Measurements from ENCODE around the gene TTC33.

The TTC33 gene

DNA sequence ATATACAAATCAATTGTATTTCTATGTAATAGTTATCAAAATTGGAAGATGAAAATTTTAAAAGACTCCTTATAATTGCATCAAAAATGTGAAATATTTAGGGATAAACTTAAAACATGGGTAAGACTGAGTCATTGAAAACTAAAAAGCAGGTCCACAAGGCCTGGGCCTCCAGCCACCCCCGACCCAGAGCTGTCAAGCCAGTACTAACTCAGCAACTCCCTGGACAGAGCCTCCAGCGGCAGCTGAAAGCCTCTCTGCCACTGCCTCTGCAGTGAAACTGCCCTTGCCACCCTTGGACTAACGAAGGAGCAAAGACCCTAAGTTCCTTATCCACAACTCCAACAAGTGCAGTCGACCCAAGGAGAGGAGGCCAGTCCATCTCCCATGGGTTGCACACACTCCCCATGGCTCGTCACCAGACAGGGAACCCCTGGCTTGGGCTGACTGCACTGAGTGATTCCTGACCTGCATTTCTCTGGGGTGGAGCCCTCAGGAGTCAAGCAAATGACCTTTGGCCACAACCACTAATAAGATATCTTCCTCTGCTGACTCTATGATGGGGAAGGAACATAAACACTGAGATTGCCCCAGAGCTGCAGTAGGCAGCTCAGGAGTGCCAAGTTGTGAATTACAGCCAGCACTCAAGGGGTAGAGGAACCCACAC is 55.5 kb downstream of the TTC33 start:
- Histone ChIP-seq H4K20me1 (ENCODE audit: insufficient read depth, low read length) (no peaks in the 10 kb centered on the region), H3K9ac (ENCODE audit: low read length) (no peak overlapping the region), H3K27me3 (ENCODE audit: low read depth, low read length) (no peaks in the 10 kb centered on the region), H3K4me2 (ENCODE audit: low read length) (no peak overlapping the region), H2AFZ (ENCODE audit: low read depth, low read length) (no peak overlapping the region), H3K4me1 (ENCODE audit: low read length) (no peaks in the 10 kb centered on the region), H3K27ac (ENCODE audit: low read length) (no peak overlapping the region), H3K36me3 (replicated peaks; ENCODE audit: low read depth, low read length) (peaks cover 6% of the 10 kb centered on the region), H3K4me3 (ENCODE audit: low read length) (no peak overlapping the region), H3K9me3 (ENCODE audit: insufficient read depth, low read length) (no peaks in the 10 kb centered on the region), H3K79me2 (ENCODE audit: low read length) (no peaks in the 10 kb centered on the region)
- TF ChIP-seq, protein P1, sequence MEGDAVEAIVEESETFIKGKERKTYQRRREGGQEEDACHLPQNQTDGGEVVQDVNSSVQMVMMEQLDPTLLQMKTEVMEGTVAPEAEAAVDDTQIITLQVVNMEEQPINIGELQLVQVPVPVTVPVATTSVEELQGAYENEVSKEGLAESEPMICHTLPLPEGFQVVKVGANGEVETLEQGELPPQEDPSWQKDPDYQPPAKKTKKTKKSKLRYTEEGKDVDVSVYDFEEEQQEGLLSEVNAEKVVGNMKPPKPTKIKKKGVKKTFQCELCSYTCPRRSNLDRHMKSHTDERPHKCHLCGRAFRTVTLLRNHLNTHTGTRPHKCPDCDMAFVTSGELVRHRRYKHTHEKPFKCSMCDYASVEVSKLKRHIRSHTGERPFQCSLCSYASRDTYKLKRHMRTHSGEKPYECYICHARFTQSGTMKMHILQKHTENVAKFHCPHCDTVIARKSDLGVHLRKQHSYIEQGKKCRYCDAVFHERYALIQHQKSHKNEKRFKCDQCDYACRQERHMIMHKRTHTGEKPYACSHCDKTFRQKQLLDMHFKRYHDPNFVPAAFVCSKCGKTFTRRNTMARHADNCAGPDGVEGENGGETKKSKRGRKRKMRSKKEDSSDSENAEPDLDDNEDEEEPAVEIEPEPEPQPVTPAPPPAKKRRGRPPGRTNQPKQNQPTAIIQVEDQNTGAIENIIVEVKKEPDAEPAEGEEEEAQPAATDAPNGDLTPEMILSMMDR (IDR thresholded peaks at IDR 0.05; ENCODE audit: low read depth, low read length): no peak
- no peak for TF ChIP-seq EZH2phosphoT487 (IDR thresholded peaks at IDR 0.05; ENCODE audit: low read depth)

DNA sequence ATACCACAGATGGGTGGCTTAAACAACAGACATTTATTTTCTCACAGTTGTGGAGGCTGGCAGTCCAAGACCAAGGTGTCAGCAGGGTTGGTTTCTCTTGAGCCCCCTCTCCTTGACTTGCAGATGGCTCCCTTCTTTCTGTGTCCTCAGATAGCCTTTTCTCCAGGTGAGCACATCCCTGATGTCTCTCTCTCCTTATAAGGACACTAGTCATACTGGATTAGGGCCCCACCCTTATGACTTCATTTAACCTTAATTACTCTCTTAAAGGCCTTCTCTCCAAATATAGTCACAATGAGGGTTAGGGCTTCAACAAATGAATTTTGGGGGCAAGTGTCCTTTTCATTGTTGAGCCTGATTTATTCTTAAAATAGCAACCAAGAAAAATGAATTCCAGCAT is 61.3 kb downstream of the TTC33 start:
- Histone ChIP-seq H4K20me1 (ENCODE audit: insufficient read depth, low read length) (peaks cover 50% of the 10 kb centered on the region), H3K79me2 (ENCODE audit: low read length) (peaks cover 53% of the 10 kb centered on the region)

DNA sequence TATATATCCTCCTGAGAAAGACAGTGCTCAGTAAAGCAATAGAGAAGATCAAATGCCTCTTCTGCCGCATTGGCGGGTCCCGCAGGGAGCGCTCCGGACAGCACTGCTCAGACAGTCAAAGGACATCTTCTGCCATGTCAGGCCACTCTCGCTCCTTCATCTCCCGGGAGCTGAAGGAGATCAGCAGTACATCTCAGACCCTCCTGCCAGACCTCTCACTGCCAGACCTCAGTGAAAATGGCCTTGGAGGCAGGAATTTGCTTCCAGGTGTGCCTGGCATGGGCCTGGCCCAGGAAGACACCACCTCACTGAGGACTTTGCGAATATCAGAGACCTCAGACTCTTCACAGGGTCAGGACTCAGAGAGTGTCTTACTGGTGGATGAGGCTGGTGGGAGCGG is 63.9 kb downstream of the TTC33 start:
- Histone ChIP-seq H3K4me2 (ENCODE audit: low read length) (no peak overlapping the region), H4K20me1 (ENCODE audit: insufficient read depth, low read length) (peaks cover 72% of the 10 kb centered on the region), H3K27ac (ENCODE audit: low read length) (no peak overlapping the region), H3K79me2 (ENCODE audit: low read length) (peaks cover 78% of the 10 kb centered on the region), H3K9ac (ENCODE audit: low read length) (no peak overlapping the region), H3K4me1 (ENCODE audit: low read length) (peaks cover 22% of the 10 kb centered on the region), H3K9me3 (ENCODE audit: insufficient read depth, low read length) (no peaks in the 10 kb centered on the region), H3K36me3 (replicated peaks; ENCODE audit: low read depth, low read length) (peaks cover 61% of the 10 kb centered on the region), H3K27me3 (ENCODE audit: low read depth, low read length) (no peaks in the 10 kb centered on the region), H2AFZ (ENCODE audit: low read depth, low read length) (no peak overlapping the region), H3K4me3 (ENCODE audit: low read length) (no peak overlapping the region)
- TF ChIP-seq EZH2phosphoT487 (IDR thresholded peaks at IDR 0.05; ENCODE audit: low read depth): no peak
- TF ChIP-seq, protein P1 (IDR thresholded peaks at IDR 0.05; ENCODE audit: low read depth, low read length): no peak

More for the DNA sequence above, 61.3 kb downstream of the TTC33 start:
- TF ChIP-seq, protein P1 (IDR thresholded peaks at IDR 0.05; ENCODE audit: low read depth, low read length): no peak
- TF ChIP-seq EZH2phosphoT487 (IDR thresholded peaks at IDR 0.05; ENCODE audit: low read depth): no peak
- Histone ChIP-seq H3K4me1 (ENCODE audit: low read length) (peaks cover 2% of the 10 kb centered on the region), H3K4me2 (ENCODE audit: low read length) (no peak overlapping the region), H3K27me3 (ENCODE audit: low read depth, low read length) (no peaks in the 10 kb centered on the region), H3K27ac (ENCODE audit: low read length) (no peak overlapping the region), H3K4me3 (ENCODE audit: low read length) (no peak overlapping the region), H3K9ac (ENCODE audit: low read length) (no peak overlapping the region), H3K36me3 (replicated peaks; ENCODE audit: low read depth, low read length) (peaks cover 45% of the 10 kb centered on the region), H2AFZ (ENCODE audit: low read depth, low read length) (no peak overlapping the region), H3K9me3 (ENCODE audit: insufficient read depth, low read length) (no peaks in the 10 kb centered on the region)

DNA sequence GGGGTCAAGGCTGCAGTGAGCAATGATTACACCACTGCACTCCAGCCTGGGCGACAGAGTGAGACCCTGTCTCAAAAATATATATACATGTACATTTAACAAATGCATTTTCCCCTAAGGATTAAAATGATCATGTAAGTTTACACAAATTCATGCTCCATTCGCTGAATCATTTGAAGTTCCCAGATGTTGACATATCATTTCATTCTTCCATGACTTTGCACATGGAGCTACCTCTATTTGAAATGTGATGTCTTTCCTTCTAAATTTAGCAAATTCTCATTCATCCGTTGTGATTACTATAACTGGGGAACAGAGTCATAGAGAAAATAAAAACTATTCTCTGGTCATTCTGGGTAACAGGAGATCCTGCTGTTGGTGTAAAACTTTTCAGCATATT is 65.5 kb downstream of the TTC33 start:
- Histone ChIP-seq H3K79me2 (ENCODE audit: low read length) (peaks cover 95% of the 10 kb centered on the region), H3K4me3 (ENCODE audit: low read length) (no peak overlapping the region), H3K9me3 (ENCODE audit: insufficient read depth, low read length) (no peaks in the 10 kb centered on the region), H3K4me2 (ENCODE audit: low read length) (no peak overlapping the region), H3K27me3 (ENCODE audit: low read depth, low read length) (no peaks in the 10 kb centered on the region), H4K20me1 (ENCODE audit: insufficient read depth, low read length) (peaks cover 89% of the 10 kb centered on the region), H3K36me3 (replicated peaks; ENCODE audit: low read depth, low read length) (peaks cover 71% of the 10 kb centered on the region), H2AFZ (ENCODE audit: low read depth, low read length) (no peak overlapping the region), H3K9ac (ENCODE audit: low read length) (no peak overlapping the region), H3K27ac (ENCODE audit: low read length) (no peak overlapping the region), H3K4me1 (ENCODE audit: low read length) (peaks cover 39% of the 10 kb centered on the region)
- TF ChIP-seq, protein P1 (IDR thresholded peaks at IDR 0.05; ENCODE audit: low read depth, low read length): no peak
- no peak for TF ChIP-seq EZH2phosphoT487 (IDR thresholded peaks at IDR 0.05; ENCODE audit: low read depth)

Data from OCI-LY3 (cell line).